Neural cell (in vitro differentiated cells): ENCODE results near the gene AK8. TPM values are rescaled to one million over a fixed set of nuclear protein-coding genes. Genes with fewer than 3 reads are reported as not detected.

Experiments
- H2AFZ ChIP-seq: fragments of 200-600, 300-800 bp; sonication (generic), shearing (Covaris generic); 2 replicates; pipeline ENCODE4 v1.6.0; 2014; ENCODE audit warnings: low read depth, mild to moderate bottlenecking, antibody characterized with exemption, low read length, moderate library complexity
- H3F3A ChIP-seq: fragments of 200-600 bp; shearing (Covaris generic); 2 replicates; pipeline ENCODE4 v1.6.1; 2016; ENCODE audit warnings: mild to moderate bottlenecking, moderate library complexity, mixed read lengths, antibody characterized with exemption, low read length; ENCODE audit not compliant: insufficient read depth, poor library complexity, severe bottlenecking
- H3K27ac ChIP-seq: fragments of 200-600, 300-800 bp; sonication (generic), shearing (Covaris generic); 2 replicates; pipeline ENCODE4 v1.5.1; 2014; ENCODE audit warnings: mild to moderate bottlenecking, low read length, moderate library complexity
- H3K27me3 ChIP-seq: fragments of 300-800, 200-600 bp; sonication (generic), shearing (Covaris generic); 2 replicates; pipeline ENCODE4 v1.6.0; 2014; ENCODE audit warnings: mild to moderate bottlenecking, low read depth, low read length, moderate library complexity; ENCODE audit not compliant: insufficient read depth
- H3K36me3 ChIP-seq: fragments of 300-800, 200-600 bp; sonication (generic), shearing (Covaris generic); 2 replicates; pipeline ENCODE4 v1.5.1; 2014; ENCODE audit warnings: mild to moderate bottlenecking, antibody characterized with exemption, low read length, moderate library complexity; ENCODE audit not compliant: insufficient read depth
- H3K4me2 ChIP-seq: fragments of 300-800, 200-600 bp; sonication (generic), shearing (Covaris generic); 2 replicates; pipeline ENCODE4 v1.6.0; 2014; ENCODE audit warnings: mild to moderate bottlenecking, low read length
- H3K4me3 ChIP-seq: fragments of 300-800, 200-600 bp; sonication (generic), shearing (Covaris generic); 2 replicates; pipeline ENCODE4 v1.5.1; 2014; ENCODE audit warnings: mild to moderate bottlenecking, low read length, moderate library complexity
- H3K79me2 ChIP-seq: fragments of 200-600 bp; shearing (Covaris generic); replicated peaks from 2 replicates; pipeline ENCODE4 v1.6.0; 2014; ENCODE audit warnings: mild to moderate bottlenecking, low read length, moderate library complexity; ENCODE audit not compliant: insufficient read depth
- H3K9ac ChIP-seq: fragments of 300-800, 200-600 bp; sonication (generic), shearing (Covaris generic); 2 replicates; pipeline ENCODE4 v1.6.1; 2016; ENCODE audit warnings: mild to moderate bottlenecking, low read length, mixed read lengths
- H3K9me2 ChIP-seq: fragments of 200-600 bp; shearing (Covaris generic); 2 replicates; pipeline ENCODE4 v1.6.1; 2016; ENCODE audit warnings: mild to moderate bottlenecking, low read length, mixed read lengths; ENCODE audit not compliant: insufficient read depth
- H3K9me3 ChIP-seq: fragments of 200-600, 300-800 bp; sonication (generic), shearing (Covaris generic); 2 replicates; pipeline ENCODE4 v1.6.1; 2016; ENCODE audit warnings: mild to moderate bottlenecking, mixed run types, low read length, moderate library complexity, mixed read lengths
- H4K20me1 ChIP-seq: fragments of 200-600 bp; shearing (Covaris generic); 2 replicates; pipeline ENCODE4 v1.6.1; 2016; ENCODE audit warnings: mild to moderate bottlenecking, mixed run types; ENCODE audit not compliant: insufficient read depth
- EP300 ChIP-seq: fragments of 450-650 bp; conservative IDR thresholded peaks from 2 replicates; pipeline ENCODE4 v1.6.1; 2014; ENCODE audit warnings: antibody characterized with exemption, mild to moderate bottlenecking, moderate library complexity; ENCODE audit not compliant: poor library complexity, severe bottlenecking
- EZH2 ChIP-seq: fragments of 200-600, 300-800 bp; shearing (Covaris generic), sonication (generic); IDR thresholded peaks from 2 replicates; pipeline ENCODE4 v1.6.1; 2014; ENCODE audit warnings: antibody characterized with exemption, low read length, borderline replicate concordance, mild to moderate bottlenecking; ENCODE audit not compliant: insufficient read depth, poor library complexity, severe bottlenecking
- MXI1 ChIP-seq: fragments of 450-650 bp; conservative IDR thresholded peaks from 2 replicates; pipeline ENCODE4 v1.6.1; 2014; ENCODE audit warnings: antibody characterized with exemption, mild to moderate bottlenecking; ENCODE audit not compliant: poor library complexity, severe bottlenecking
- POLR2AphosphoS5 ChIP-seq: IDR thresholded peaks from 2 replicates; pipeline ENCODE4 v1.6.1; 2012
- RAD21 ChIP-seq: fragments of 450-650 bp; conservative IDR thresholded peaks from 2 replicates; pipeline ENCODE4 v1.6.1; 2014; ENCODE audit warnings: antibody characterized with exemption, mild to moderate bottlenecking, moderate library complexity
- SMC3 ChIP-seq: fragments of 450-650 bp; conservative IDR thresholded peaks from 2 replicates; pipeline ENCODE4 v1.6.1; 2014; ENCODE audit warnings: antibody characterized with exemption, mild to moderate bottlenecking, moderate library complexity; ENCODE audit not compliant: poor library complexity
- TAF1 ChIP-seq: IDR thresholded peaks from 2 replicates; pipeline ENCODE4 v1.6.1; 2012; ENCODE audit warnings: low read depth
- polyA plus RNA-seq: library from polyadenylated mRNA; depleted of rRNA; stranded (reverse); fragments of >200 nt; gene quantifications from 2 replicates; pipeline ENCODE4 v1.2.3, GENCODE V29; 2014
- TF ChIP-seq, protein P1 (sequence below): fragments of 450-650 bp; IDR thresholded peaks from 2 replicates; pipeline ENCODE4 v1.5.1; 2014; ENCODE audit warnings: antibody characterized with exemption, mild to moderate bottlenecking, moderate library complexity; ENCODE audit not compliant: poor library complexity, severe bottlenecking
- TF ChIP-seq, protein P2 (sequence below): IDR thresholded peaks from 2 replicates; pipeline ENCODE4 v1.6.1; 2012; ENCODE audit warnings: borderline replicate concordance

AK8 gene
- polyA plus RNA-seq, 1 donor from 2014 or later, result 0.71 TPM

DNA sequence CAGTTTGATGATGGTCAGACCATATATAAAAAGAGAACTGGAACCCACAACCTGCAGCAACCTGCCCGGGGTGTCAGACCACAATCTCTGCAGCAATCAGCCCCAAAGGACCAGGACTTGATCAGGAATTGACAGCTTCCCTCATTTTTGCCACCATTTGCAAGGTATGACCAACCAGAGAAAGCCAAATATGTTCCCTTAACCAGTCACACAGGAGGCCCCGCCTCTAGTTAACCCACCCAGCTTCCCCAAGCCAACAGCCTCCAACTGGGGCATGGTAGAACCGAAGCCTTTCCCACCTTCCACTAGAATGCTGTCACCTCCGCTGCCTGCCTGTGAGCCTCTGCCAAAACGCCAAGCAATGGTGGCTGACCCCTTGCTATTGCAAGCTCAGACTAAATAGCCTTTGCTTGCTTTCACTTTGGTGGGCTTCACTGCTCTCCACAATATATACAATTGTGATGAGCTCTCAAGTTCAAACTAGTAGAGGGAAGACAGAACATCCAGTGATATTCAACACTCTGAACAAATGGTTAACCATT lies 86.3 kb downstream of the AK8 start:
- H3F3A ChIP-seq, result no peaks in the 10 kb centered on the region
- no peaks in the 10 kb centered on the region for H3K9me2 ChIP-seq
- H3K27me3 ChIP-seq, result no peaks in the 10 kb centered on the region
- no peak for TF ChIP-seq EP300
- no peak for TF ChIP-seq POLR2AphosphoS5
- no peak for TF ChIP-seq MXI1
- TF ChIP-seq RAD21, result no peak
- TF ChIP-seq, protein P1, sequence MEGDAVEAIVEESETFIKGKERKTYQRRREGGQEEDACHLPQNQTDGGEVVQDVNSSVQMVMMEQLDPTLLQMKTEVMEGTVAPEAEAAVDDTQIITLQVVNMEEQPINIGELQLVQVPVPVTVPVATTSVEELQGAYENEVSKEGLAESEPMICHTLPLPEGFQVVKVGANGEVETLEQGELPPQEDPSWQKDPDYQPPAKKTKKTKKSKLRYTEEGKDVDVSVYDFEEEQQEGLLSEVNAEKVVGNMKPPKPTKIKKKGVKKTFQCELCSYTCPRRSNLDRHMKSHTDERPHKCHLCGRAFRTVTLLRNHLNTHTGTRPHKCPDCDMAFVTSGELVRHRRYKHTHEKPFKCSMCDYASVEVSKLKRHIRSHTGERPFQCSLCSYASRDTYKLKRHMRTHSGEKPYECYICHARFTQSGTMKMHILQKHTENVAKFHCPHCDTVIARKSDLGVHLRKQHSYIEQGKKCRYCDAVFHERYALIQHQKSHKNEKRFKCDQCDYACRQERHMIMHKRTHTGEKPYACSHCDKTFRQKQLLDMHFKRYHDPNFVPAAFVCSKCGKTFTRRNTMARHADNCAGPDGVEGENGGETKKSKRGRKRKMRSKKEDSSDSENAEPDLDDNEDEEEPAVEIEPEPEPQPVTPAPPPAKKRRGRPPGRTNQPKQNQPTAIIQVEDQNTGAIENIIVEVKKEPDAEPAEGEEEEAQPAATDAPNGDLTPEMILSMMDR, result no peak
- TF ChIP-seq, protein P2, sequence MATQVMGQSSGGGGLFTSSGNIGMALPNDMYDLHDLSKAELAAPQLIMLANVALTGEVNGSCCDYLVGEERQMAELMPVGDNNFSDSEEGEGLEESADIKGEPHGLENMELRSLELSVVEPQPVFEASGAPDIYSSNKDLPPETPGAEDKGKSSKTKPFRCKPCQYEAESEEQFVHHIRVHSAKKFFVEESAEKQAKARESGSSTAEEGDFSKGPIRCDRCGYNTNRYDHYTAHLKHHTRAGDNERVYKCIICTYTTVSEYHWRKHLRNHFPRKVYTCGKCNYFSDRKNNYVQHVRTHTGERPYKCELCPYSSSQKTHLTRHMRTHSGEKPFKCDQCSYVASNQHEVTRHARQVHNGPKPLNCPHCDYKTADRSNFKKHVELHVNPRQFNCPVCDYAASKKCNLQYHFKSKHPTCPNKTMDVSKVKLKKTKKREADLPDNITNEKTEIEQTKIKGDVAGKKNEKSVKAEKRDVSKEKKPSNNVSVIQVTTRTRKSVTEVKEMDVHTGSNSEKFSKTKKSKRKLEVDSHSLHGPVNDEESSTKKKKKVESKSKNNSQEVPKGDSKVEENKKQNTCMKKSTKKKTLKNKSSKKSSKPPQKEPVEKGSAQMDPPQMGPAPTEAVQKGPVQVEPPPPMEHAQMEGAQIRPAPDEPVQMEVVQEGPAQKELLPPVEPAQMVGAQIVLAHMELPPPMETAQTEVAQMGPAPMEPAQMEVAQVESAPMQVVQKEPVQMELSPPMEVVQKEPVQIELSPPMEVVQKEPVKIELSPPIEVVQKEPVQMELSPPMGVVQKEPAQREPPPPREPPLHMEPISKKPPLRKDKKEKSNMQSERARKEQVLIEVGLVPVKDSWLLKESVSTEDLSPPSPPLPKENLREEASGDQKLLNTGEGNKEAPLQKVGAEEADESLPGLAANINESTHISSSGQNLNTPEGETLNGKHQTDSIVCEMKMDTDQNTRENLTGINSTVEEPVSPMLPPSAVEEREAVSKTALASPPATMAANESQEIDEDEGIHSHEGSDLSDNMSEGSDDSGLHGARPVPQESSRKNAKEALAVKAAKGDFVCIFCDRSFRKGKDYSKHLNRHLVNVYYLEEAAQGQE, result no peak
- no peaks in the 10 kb centered on the region for H3K36me3 ChIP-seq
- H3K27ac ChIP-seq, result no peak overlapping the region
- H3K4me2 ChIP-seq, result no peak overlapping the region
- no peak overlapping the region for H2AFZ ChIP-seq
- no peak overlapping the region for H3K4me3 ChIP-seq
- H3K9ac ChIP-seq, result no peak overlapping the region
- no peaks in the 10 kb centered on the region for H3K9me3 ChIP-seq
- no peaks in the 10 kb centered on the region for H4K20me1 ChIP-seq
- H3K79me2 ChIP-seq, result no peaks in the 10 kb centered on the region

DNA sequence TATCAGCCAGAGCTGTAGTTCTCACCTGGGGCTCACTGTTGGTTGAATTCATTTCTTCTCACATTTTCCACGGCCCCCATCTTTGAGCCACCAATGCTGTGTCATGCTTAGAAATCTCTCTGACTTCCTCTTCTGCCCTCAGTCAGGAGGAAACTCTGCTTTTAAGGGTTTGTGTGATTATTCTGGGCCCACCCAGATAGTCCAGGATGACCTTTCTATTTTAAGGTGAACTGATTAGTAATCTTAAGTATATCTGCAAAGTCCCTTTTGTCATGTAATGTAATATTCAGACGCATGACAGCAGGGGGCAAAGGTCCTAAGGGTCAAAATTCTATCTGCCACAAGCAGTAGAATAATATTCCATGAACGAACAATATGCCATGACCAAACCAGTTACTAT lies 88.4 kb downstream of the AK8 start:
- H3F3A ChIP-seq, result no peaks in the 10 kb centered on the region
- H3K9me3 ChIP-seq, result no peaks in the 10 kb centered on the region
- no peak overlapping the region for H3K9ac ChIP-seq
- no peak overlapping the region for H3K4me2 ChIP-seq
- no peaks in the 10 kb centered on the region for H3K27me3 ChIP-seq
- no peak overlapping the region for H3K27ac ChIP-seq
- H3K79me2 ChIP-seq, result no peaks in the 10 kb centered on the region
- no peaks in the 10 kb centered on the region for H3K36me3 ChIP-seq
- no peak overlapping the region for H3K4me3 ChIP-seq
- no peak overlapping the region for H2AFZ ChIP-seq
- TF ChIP-seq EZH2 (no peak), RAD21 (no peak), SMC3 (no peak), MXI1 (no peak), EP300 (no peak), POLR2AphosphoS5 (no peak), TAF1 (no peak)
- TF ChIP-seq, protein P2, result no peak
- TF ChIP-seq, protein P1, result no peak
- no peaks in the 10 kb centered on the region for H4K20me1 ChIP-seq
- H3K9me2 ChIP-seq, result no peaks in the 10 kb centered on the region
